ENCODE measurements around the gene AFP. TPM values are rescaled to one million over a fixed set of nuclear protein-coding genes. Genes with fewer than 3 reads are reported as not detected.

AFP gene
- total and polyA plus RNA-seq, 7 donors: not detected

DNA sequence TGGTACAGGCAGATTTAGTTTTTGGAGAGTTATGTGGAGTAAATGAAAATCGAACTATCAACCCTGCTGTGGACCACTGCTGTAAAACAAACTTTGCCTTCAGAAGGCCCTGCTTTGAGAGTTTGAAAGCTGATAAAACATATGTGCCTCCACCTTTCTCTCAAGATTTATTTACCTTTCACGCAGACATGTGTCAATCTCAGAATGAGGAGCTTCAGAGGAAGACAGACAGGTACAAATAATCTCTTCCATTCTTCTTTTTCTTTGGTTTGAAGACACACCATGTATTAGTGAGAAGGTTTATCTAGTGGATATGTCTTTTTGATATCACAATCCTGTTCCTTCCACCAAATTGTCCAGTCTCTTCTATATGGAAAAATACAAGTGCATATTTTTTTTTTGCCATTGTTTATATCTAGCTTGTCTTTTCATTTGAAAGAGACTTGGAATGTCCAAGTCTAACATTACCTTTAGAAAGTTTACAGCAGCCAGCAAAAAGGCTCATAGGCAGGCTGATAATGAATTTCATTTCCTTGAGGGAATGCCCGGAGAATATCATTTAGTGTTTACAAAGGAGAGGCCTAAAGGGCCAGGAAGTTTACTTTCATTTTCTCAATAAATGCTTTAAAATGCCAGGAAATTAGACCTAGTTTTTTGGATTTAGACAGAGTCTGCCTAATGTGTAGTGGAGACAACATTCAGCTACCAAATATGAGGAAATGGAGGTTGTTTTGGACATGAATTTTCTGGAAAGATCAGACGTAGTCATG is 64.2 kb downstream of the AFP start:
- no peaks in the 10 kb centered on the region for H3K36me3 ChIP-seq (ENCODE audit: insufficient read depth in 1 of 2, low read depth in 1 of 2)
- ATAC-seq (no peak), DNase-seq (no peak)
- no peak overlapping the region for H3K4me3 ChIP-seq
- TF ChIP-seq, protein P1, sequence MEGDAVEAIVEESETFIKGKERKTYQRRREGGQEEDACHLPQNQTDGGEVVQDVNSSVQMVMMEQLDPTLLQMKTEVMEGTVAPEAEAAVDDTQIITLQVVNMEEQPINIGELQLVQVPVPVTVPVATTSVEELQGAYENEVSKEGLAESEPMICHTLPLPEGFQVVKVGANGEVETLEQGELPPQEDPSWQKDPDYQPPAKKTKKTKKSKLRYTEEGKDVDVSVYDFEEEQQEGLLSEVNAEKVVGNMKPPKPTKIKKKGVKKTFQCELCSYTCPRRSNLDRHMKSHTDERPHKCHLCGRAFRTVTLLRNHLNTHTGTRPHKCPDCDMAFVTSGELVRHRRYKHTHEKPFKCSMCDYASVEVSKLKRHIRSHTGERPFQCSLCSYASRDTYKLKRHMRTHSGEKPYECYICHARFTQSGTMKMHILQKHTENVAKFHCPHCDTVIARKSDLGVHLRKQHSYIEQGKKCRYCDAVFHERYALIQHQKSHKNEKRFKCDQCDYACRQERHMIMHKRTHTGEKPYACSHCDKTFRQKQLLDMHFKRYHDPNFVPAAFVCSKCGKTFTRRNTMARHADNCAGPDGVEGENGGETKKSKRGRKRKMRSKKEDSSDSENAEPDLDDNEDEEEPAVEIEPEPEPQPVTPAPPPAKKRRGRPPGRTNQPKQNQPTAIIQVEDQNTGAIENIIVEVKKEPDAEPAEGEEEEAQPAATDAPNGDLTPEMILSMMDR (IDR thresholded peaks at IDR 0.05): no peak
- H3K27ac ChIP-seq: no peak overlapping the region
- no peaks in the 10 kb centered on the region for H3K4me1 ChIP-seq
- no peaks in the 10 kb centered on the region for H3K27me3 ChIP-seq (ENCODE audit: insufficient read depth in 3 of 3, low read length in 2 of 3)
- H3K9me3 ChIP-seq: no peaks in the 10 kb centered on the region
- intact Hi-C loops (cut with DNase I): no loop called here
- 69 to 70% (median 70%) methylated on average over 4 of the region's 4 CpGs for WGBS, 3 donors

DNA sequence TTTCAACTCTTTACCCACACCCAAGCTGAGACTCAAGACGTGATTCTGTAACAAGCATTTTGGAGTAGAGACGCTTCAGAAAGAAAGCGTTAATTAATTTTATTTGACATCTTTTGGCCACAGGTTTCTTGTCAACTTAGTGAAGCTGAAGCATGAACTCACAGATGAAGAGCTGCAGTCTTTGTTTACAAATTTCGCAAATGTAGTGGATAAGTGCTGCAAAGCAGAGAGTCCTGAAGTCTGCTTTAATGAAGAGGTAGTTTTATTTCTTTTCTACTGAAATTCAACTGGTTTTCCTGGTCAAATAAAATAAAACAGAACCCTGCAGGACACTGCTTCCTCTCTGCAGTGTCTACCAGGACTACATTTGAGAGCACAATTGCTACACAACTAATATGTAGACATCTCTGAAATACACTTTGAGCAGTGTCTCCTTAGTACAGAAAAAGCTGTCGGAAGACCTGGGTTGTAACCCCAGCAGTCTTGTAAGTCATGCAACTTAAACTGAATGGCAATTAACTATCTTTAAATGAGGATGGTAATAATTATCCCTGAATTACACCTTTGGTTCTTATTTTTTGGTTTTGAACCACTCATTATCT is 65.7 kb downstream of the AFP start:
- no peak for ATAC-seq
- Histone ChIP-seq H3K27me3 (ENCODE audit: insufficient read depth in 3 of 3, low read length in 2 of 3) (no peaks in the 10 kb centered on the region), H3K36me3 (ENCODE audit: insufficient read depth in 1 of 2, low read depth in 1 of 2) (no peaks in the 10 kb centered on the region), H3K4me3 (no peak overlapping the region), H3K27ac (no peak overlapping the region), H3K4me1 (no peaks in the 10 kb centered on the region), H3K9me3 (no peaks in the 10 kb centered on the region)
- WGBS, 3 donors: 81 to 87% (median 82%) methylated on average over 5 of the region's 5 CpGs
- no peak for DNase-seq
- TF ChIP-seq, protein P1 (IDR thresholded peaks at IDR 0.05): no peak
- intact Hi-C loops (cut with DNase I): no loop called here

DNA sequence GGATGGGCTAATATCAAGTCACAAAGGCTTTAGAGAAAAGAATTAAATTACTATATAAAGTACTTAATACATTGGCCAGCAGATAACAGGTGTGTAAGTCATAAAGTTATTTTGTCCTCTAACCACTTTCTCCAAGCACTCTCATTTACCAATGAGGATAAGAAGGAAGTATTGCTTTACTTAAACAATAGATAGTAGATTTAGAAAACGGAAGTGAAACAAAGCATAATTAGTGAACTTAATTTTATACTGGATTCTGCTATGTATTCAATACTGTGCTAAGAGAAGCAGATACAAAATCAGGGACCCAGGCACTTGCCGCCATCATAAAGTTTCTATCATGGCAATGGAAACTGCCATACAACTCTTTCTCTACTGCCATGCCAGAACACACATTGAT is 69.5 kb downstream of the AFP start:
- WGBS, 3 donors: 76 to 87% (median 82%) methylated on average over 2 of the region's 2 CpGs
- H3K9me3 ChIP-seq: no peaks in the 10 kb centered on the region
- no peak overlapping the region for H3K27ac ChIP-seq
- H3K36me3 ChIP-seq (ENCODE audit: insufficient read depth in 1 of 2, low read depth in 1 of 2): no peaks in the 10 kb centered on the region
- no peak for ATAC-seq
- DNase-seq: no peak
- H3K27me3 ChIP-seq (ENCODE audit: insufficient read depth in 3 of 3, low read length in 2 of 3): no peaks in the 10 kb centered on the region
- no peak overlapping the region for H3K4me3 ChIP-seq
- intact Hi-C loops (cut with DNase I): no loop called here
- TF ChIP-seq, protein P1 (IDR thresholded peaks at IDR 0.05): no peak
- no peaks in the 10 kb centered on the region for H3K4me1 ChIP-seq

Other genes with a start within 250 kb of the AFP start
- 10 to 100 TPM; 46.6 to 66.2 (median 57.4) TPM for gene ANKRD17, start 177.4 kb upstream of the AFP start, total RNA-seq
- gene ANKRD17, start 177.4 kb upstream of the AFP start, polyA plus RNA-seq: 10 to 100 TPM in 2 of 3 donors, 1 to 10 TPM in 1; 8.0 to 19.0 (median 17.9) TPM
- 1 to 10 TPM in 2 of 4 donors, not detected in 2; 5.4 to 5.9 TPM for gene ALB, start 31.9 kb upstream of the AFP start, total RNA-seq
- gene ALB, start 31.9 kb upstream of the AFP start, polyA plus RNA-seq: not detected
- gene AFM, start 45.5 kb downstream of the AFP start, total RNA-seq: not detected
- gene AFM, start 45.5 kb downstream of the AFP start, polyA plus RNA-seq: not detected
- gene RASSF6, start 184.2 kb downstream of the AFP start, total RNA-seq: not detected
- gene RASSF6, start 184.2 kb downstream of the AFP start, polyA plus RNA-seq: under 1 TPM in 1 of 3 donors, not detected in 2; 0.01 TPM